GM19239 (cell line): ENCODE results near the gene MFSD6L.

Experiments
- DNase-seq: peaks from one replicate; pipeline ENCODE4 v3.0.0; 2011; ENCODE audit warnings: low spot score; ENCODE audit not compliant: insufficient read length
- FAIRE-seq: peaks from 2 replicates; lab custom pipeline; 2011; peaks lifted over from hg19 to GRCh38; lab: Jason Lieb, UNC

MFSD6L gene

DNA sequence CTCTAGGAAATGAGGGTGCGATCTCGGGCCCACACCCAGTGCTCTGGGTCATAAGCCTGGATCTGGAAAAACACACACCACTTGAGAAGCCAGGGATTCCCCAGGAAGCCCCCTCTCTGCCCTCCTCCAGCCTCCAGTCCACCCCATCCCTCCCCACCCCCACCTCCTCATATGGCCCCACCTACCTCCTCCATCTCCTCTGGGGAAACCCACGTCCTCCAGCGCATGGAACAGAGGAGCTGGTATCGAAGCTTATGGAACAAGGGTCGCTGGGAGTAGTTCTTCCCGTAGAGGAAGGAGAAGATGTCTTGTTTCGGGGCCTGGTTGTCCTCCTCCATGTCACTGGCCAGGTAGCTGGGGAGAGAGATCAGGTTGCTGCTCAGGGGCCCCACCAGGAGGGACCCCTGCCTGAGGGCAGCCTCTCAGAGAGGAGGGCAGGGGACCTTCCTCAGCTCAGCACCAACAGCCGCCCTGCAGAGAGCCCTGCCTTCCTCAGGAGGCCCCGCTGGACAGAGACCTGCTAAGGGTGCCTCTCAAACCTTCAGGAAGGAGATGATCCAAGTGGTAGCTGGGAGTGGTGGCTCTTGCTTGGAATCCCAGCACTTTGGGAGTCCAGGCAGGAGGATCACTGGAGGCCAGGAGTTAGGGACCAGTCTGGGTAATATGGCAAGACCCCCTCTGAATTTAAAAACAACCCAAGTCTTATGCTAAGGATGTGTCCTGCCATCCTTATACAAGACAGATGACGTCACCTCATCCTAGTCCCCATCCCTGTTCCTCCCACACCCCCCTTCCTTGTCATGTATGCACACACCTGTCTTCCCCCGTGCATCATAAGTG lies 45.8 kb downstream of the MFSD6L start:
- DNase-seq (no peak), FAIRE-seq (no peak)

DNA sequence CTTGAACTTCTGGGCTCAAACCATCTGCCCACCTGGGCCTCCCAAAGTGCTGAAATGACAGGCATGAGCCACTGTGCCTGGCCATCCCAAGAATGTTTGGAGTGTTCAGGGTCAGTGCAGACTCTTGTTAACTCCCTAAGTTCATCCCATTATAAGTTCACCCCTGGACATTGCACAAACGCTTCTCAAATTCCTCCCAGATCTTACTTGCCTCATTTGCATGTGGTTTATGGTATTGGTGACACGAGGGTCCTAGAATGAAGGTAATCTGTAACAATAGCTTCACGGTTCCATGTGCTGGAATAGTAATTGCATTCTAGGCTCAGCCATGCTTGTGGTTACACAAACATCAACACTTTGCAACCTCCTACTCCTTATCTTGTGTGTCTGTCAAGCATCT lies 49.5 kb downstream of the MFSD6L start:
- FAIRE-seq (no peak), DNase-seq (no peak)

DNA sequence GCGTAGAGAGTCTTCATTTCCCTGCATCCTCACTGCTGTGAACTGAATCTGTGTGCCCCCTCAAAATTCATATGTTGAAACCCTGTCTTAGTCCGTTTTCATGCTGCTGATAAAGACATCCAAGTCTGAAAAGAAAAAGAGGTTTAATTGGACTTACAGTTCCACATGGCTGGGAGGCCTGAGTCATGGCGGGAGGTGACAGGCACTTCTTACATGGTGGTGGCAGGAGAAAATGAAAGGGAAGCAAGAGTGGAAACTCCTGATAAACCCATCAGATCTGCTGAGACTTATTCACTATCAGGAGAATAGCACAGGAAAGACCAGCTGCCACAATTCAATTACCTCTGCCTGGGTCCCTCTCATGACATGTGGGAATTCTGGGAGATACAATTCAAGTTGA lies 51.4 kb downstream of the MFSD6L start:
- no peak for FAIRE-seq
- DNase-seq = no peak
